ENCODE measurements around the gene DAZ3. TPM values are rescaled to one million over a fixed set of nuclear protein-coding genes. Genes with fewer than 3 reads are reported as not detected.

DAZ3 gene, protein sequence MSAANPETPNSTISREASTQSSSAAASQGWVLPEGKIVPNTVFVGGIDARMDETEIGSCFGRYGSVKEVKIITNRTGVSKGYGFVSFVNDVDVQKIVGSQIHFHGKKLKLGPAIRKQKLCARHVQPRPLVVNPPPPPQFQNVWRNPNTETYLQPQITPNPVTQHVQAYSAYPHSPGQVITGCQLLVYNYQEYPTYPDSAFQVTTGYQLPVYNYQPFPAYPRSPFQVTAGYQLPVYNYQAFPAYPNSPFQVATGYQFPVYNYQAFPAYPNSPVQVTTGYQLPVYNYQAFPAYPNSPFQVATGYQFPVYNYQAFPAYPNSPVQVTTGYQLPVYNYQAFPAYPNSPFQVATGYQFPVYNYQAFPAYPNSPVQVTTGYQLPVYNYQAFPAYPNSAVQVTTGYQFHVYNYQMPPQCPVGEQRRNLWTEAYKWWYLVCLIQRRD
- total RNA-seq: not detected in 2 replicates

GRCh38 chrY:24813293-24813692, at the start of gene DAZ3:
Gene DAZ3, minus strand, starts transcription at chrY:24813393. Its CDS starts 208 bp downstream, at chrY:24813185.

GRCh38 chrY:24833619-24834018, 20.4 kb upstream of the DAZ3 start, which contains the start of gene DAZ4:
Gene DAZ4, plus strand, starts transcription at chrY:24833919. Its CDS starts 208 bp downstream, at chrY:24834127.

Other genes with a start within 250 kb of the DAZ3 start
- gene BPY2B, start 195.4 kb downstream of the DAZ3 start, total RNA-seq: not detected in 2 replicates
- not detected in 2 replicates for gene DAZ4, start 20.5 kb upstream of the DAZ3 start, total RNA-seq
- not detected in 2 replicates for gene BPY2C, start 238.7 kb upstream of the DAZ3 start, total RNA-seq

All from cardiac atrium fibroblast (primary cell).